Nephron progenitor cell (in vitro differentiated cells): ENCODE data around the gene KDM4F.

Experiments
- DNase-seq: peaks from one replicate; pipeline ENCODE4 v3.0.0; 2021
- H3K27ac Mint-ChIP-seq: 2 replicates; pipeline ENCODE4 v1.8.0; 2021; ENCODE audit warnings: mild to moderate bottlenecking, moderate library complexity, mixed read lengths
- H3K27me3 Mint-ChIP-seq: 2 replicates; pipeline ENCODE4 v1.8.0; 2021; ENCODE audit warnings: mild to moderate bottlenecking, low read depth, mixed read lengths; ENCODE audit not compliant: poor library complexity
- H3K36me3 Mint-ChIP-seq: 2 replicates; pipeline ENCODE4 v1.8.0; 2021; ENCODE audit warnings: low read depth, mixed read lengths
- H3K4me1 Mint-ChIP-seq: 2 replicates; pipeline ENCODE4 v1.8.0; 2021; ENCODE audit warnings: mixed read lengths
- H3K4me3 Mint-ChIP-seq: 2 replicates; pipeline ENCODE4 v1.8.0; 2021; ENCODE audit warnings: mild to moderate bottlenecking, moderate library complexity, mixed read lengths
- H3K9me3 Mint-ChIP-seq: 2 replicates; pipeline ENCODE4 v1.8.0; 2021; ENCODE audit warnings: mild to moderate bottlenecking, moderate library complexity, mixed read lengths
- TF ChIP-seq, protein P1 (sequence below): fragments of 200-600 bp; sonication (generic); IDR thresholded peaks from 2 replicates; pipeline ENCODE4 v1.5.0; 2021; ENCODE audit warnings: antibody characterized with exemption

KDM4F gene

DNA sequence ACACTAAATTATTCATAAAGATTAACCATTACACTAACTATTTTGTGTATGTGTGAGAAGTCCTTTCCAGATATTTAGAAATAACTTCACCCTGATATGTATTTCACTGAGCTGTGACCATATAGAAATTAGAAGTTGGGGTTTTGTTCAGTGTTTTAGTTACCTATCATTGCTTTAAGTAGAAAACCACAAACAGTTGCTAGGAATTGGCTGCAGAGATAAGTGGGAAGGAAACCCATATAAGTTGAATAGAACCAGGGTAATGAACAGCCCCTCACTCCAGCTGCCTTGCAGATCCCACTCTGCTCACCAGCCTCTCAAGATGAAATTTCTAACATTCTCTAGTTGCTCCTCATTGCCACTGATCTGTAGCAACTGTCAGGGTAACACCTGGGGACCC is 27.8 kb downstream of the KDM4F start:
- H3K4me1 Mint-ChIP-seq: peaks cover 20% of the 10 kb centered on the region
- H3K36me3 Mint-ChIP-seq: no peaks in the 10 kb centered on the region
- no peak overlapping the region for H3K27ac Mint-ChIP-seq
- no peak for DNase-seq
- no peak overlapping the region for H3K4me3 Mint-ChIP-seq
- TF ChIP-seq, protein P1, sequence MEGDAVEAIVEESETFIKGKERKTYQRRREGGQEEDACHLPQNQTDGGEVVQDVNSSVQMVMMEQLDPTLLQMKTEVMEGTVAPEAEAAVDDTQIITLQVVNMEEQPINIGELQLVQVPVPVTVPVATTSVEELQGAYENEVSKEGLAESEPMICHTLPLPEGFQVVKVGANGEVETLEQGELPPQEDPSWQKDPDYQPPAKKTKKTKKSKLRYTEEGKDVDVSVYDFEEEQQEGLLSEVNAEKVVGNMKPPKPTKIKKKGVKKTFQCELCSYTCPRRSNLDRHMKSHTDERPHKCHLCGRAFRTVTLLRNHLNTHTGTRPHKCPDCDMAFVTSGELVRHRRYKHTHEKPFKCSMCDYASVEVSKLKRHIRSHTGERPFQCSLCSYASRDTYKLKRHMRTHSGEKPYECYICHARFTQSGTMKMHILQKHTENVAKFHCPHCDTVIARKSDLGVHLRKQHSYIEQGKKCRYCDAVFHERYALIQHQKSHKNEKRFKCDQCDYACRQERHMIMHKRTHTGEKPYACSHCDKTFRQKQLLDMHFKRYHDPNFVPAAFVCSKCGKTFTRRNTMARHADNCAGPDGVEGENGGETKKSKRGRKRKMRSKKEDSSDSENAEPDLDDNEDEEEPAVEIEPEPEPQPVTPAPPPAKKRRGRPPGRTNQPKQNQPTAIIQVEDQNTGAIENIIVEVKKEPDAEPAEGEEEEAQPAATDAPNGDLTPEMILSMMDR: no peak
- H3K27me3 Mint-ChIP-seq: peaks cover 25% of the 10 kb centered on the region
- H3K9me3 Mint-ChIP-seq: no peaks in the 10 kb centered on the region

DNA sequence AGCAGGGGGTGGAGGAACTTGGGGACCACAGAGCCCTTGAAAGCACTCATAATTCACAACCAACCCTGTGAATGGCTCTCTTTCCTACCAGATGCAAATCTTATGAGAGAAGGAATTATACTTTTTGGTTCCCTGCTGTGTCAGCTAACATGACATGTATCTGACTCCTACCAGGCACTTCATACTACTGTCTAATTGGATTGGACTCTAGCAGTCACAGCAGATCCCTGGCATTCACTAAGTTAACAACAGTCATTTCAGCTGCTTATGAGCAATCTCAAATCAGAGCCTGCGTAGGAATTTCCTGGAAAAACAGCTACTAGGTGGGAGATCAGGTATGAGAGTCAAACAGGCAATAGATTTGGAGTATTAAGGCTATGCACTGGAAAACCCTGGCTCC is 29.3 kb downstream of the KDM4F start:
- H3K4me1 Mint-ChIP-seq: peaks cover 20% of the 10 kb centered on the region
- TF ChIP-seq, protein P1: no peak
- H3K27ac Mint-ChIP-seq: no peak overlapping the region
- no peaks in the 10 kb centered on the region for H3K36me3 Mint-ChIP-seq
- DNase-seq: no peak
- H3K4me3 Mint-ChIP-seq: no peak overlapping the region
- H3K9me3 Mint-ChIP-seq: no peaks in the 10 kb centered on the region
- H3K27me3 Mint-ChIP-seq: peaks cover 25% of the 10 kb centered on the region

DNA sequence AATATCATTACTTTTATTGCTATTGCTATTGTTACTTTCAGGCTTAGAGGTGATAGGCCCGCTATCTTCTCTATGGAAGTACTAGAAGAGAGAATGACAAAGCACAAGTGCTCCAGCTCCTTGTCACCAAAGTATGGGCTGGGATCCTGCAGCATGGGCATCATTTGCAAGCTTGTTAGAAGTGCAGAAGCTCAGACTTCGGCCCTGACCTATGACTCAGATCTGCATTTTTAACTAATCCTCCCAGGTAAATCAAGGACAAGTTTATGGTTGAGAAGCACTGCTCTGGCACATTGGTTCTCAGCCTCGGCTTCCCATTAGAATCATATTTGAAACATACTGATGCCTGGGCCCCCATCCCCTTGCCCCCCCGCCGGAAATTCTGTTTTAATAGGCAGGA is 31.8 kb downstream of the KDM4F start:
- H3K9me3 Mint-ChIP-seq: no peaks in the 10 kb centered on the region
- H3K27me3 Mint-ChIP-seq: peaks cover 12% of the 10 kb centered on the region
- peaks cover 38% of the 10 kb centered on the region for H3K4me1 Mint-ChIP-seq

DNA sequence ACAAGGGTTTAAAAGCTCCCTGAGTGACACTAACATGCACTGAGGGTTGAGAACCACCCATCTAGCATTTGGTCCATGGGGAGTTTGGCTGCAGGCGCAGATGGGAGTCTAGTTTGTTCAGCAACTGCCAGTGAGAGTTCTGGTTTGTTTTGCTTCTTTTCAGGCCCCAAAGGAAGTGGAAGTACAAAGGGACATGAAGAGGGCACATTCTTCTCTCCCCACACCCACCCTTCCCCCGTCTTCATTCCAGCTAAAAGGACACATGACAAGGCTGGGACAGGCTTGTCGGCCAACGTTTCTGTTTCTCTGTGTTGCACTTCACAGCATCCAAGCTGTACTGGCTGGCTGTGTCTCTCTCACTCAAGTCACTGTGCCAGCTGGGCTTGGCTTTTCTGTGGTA is 32.2 kb downstream of the KDM4F start:
- peaks cover 41% of the 10 kb centered on the region for H3K4me1 Mint-ChIP-seq
- no peak overlapping the region for H3K27ac Mint-ChIP-seq
- H3K4me3 Mint-ChIP-seq: no peak overlapping the region
- TF ChIP-seq, protein P1: no peak
- H3K36me3 Mint-ChIP-seq: no peaks in the 10 kb centered on the region
- no peaks in the 10 kb centered on the region for H3K9me3 Mint-ChIP-seq
- no peak for DNase-seq
- H3K27me3 Mint-ChIP-seq: peaks cover 12% of the 10 kb centered on the region

More for the DNA sequence above, 31.8 kb downstream of the KDM4F start:
- Mint-ChIP-seq H3K4me3 (no peak overlapping the region), H3K27ac (no peak overlapping the region), H3K36me3 (no peaks in the 10 kb centered on the region)
- DNase-seq: no peak
- TF ChIP-seq, protein P1: no peak

DNA sequence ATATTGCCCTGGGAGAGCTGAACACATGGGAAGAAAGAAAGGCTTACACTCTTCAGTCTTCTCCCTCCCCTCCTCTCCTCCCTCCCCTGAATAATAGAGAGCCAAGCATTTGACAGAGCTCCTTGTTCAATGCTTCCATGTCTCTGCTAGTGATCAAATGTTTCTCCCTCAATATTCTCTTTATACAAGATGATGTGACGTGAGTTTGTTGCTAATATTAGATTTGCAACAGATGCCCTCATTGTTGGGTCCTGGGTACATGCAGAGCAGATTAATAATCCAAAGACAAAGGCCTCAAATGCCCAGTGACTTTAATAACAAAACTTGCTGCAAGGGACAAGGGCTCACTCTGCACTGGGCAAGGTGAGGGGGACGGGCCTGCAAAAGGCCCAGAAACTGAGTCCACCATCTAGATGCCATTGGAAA is 33.4 kb downstream of the KDM4F start:
- DNase-seq: no peak
- peaks cover 7% of the 10 kb centered on the region for H3K27me3 Mint-ChIP-seq

DNA sequence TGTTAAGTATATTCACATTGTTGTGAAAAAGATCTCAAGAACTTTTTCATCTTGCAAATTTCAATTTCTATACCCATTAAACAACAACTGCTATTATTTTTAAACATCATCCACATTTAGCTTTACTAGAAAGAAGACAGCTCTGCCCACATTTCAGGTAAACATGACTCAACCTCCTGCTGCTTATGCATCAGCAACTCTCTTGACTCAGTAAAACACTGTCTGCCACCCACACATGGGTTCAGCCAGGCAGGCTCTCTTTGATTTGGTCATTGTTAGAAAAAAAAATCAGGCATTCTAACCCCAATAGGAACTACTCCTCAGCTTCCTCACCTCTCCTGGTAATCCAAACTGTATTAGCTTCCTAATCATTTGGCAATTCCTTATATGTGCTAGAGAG is 35.3 kb downstream of the KDM4F start:
- no peak overlapping the region for H3K27ac Mint-ChIP-seq
- H3K4me1 Mint-ChIP-seq: peaks cover 58% of the 10 kb centered on the region
- H3K4me3 Mint-ChIP-seq: no peak overlapping the region
- DNase-seq: no peak
- TF ChIP-seq, protein P1: no peak
- no peaks in the 10 kb centered on the region for H3K36me3 Mint-ChIP-seq
- H3K27me3 Mint-ChIP-seq: peaks cover 6% of the 10 kb centered on the region
- no peaks in the 10 kb centered on the region for H3K9me3 Mint-ChIP-seq

More for the DNA sequence above, 33.4 kb downstream of the KDM4F start:
- TF ChIP-seq, protein P1: no peak
- Mint-ChIP-seq H3K9me3 (no peaks in the 10 kb centered on the region), H3K4me1 (peaks cover 46% of the 10 kb centered on the region), H3K4me3 (no peak overlapping the region), H3K27ac (no peak overlapping the region), H3K36me3 (no peaks in the 10 kb centered on the region)
